ENCODE results near the gene MXRA7.

GRCh38 chr17:76715496-76715830 is 4.7 kb upstream of the MXRA7 start:
- TF ChIP-seq POLR2AphosphoS5 (IDR thresholded peaks at IDR 0.05) (no peak), EP300 (IDR thresholded peaks at IDR 0.05; ENCODE audit: low read depth) (no peak), POLR2A (IDR thresholded peaks at IDR 0.05) (no peak), CTCF (IDR thresholded peaks at IDR 0.05) (no peak)

Data from transverse colon (tissue), 4 donors.